ENCODE measurements around the gene TRPC3.

DNA sequence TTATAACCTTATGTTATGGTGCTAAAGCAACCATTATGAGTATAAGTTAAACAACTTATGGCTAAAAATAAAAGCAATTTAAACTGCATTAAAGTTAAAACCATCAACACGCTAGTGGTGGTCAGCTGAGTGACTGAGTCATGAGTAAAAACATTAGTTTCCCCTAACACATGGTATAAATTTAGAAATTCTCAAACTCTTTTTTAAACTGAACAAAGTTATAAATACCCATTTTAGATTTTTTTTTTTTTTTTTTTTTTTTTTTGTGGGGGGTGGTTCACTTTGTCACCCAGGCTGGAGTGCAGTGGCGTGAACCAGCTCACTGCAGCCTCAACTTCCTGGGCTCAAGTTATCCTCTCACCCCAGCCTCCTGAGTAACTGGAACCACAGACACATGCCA, 76.2 kb downstream of the TRPC3 start:
- TF ChIP-seq POLR2A (IDR thresholded peaks at IDR 0.05; ENCODE audit: extremely low read depth, insufficient read length) (no peak), MYC (IDR thresholded peaks at IDR 0.05; ENCODE audit: low read depth, low read length) (no peak)
- TF ChIP-seq, protein P1, sequence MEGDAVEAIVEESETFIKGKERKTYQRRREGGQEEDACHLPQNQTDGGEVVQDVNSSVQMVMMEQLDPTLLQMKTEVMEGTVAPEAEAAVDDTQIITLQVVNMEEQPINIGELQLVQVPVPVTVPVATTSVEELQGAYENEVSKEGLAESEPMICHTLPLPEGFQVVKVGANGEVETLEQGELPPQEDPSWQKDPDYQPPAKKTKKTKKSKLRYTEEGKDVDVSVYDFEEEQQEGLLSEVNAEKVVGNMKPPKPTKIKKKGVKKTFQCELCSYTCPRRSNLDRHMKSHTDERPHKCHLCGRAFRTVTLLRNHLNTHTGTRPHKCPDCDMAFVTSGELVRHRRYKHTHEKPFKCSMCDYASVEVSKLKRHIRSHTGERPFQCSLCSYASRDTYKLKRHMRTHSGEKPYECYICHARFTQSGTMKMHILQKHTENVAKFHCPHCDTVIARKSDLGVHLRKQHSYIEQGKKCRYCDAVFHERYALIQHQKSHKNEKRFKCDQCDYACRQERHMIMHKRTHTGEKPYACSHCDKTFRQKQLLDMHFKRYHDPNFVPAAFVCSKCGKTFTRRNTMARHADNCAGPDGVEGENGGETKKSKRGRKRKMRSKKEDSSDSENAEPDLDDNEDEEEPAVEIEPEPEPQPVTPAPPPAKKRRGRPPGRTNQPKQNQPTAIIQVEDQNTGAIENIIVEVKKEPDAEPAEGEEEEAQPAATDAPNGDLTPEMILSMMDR (IDR thresholded peaks at IDR 0.05; ENCODE audit: low read depth, low read length), result no peak
- TF ChIP-seq, protein P2, sequence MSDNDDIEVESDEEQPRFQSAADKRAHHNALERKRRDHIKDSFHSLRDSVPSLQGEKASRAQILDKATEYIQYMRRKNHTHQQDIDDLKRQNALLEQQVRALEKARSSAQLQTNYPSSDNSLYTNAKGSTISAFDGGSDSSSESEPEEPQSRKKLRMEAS (IDR thresholded peaks at IDR 0.05; ENCODE audit: low read depth, low read length), result no peak
